ACC112 (cell line): ENCODE results near the gene FRMD4B.

Source experiments
- H2AFZ ChIP-seq: fragments of 200-600 bp; sonication (generic); one replicate; pipeline ENCODE4 v1.6.0; 2017; ENCODE audit warnings: antibody characterized with exemption, low read length; ENCODE audit not compliant: unreplicated experiment
- H3K27ac ChIP-seq: fragments of 200-600 bp; sonication (generic); 2 replicates; pipeline ENCODE4 v1.5.1; 2014; ENCODE audit warnings: low read depth, mild to moderate bottlenecking, antibody characterized with exemption, low read length, moderate library complexity
- H3K27me3 ChIP-seq: fragments of 200-600 bp; sonication (generic); 2 replicates; pipeline ENCODE4 v1.6.1; 2014; ENCODE audit warnings: mild to moderate bottlenecking, antibody characterized with exemption, low read length, moderate library complexity, mixed read lengths; ENCODE audit not compliant: insufficient read depth
- H3K36me3 ChIP-seq: fragments of 200-600 bp; sonication (generic); 2 replicates; pipeline ENCODE4 v1.6.1; 2016; ENCODE audit warnings: mild to moderate bottlenecking, antibody characterized with exemption, low read length, moderate library complexity, mixed read lengths; ENCODE audit not compliant: insufficient read depth
- H3K4me1 ChIP-seq: fragments of 200-600 bp; sonication (generic); one replicate; pipeline ENCODE4 v1.6.1; 2016; ENCODE audit warnings: low read length, mixed read lengths; ENCODE audit not compliant: insufficient read depth, unreplicated experiment, control insufficient read depth
- H3K4me3 ChIP-seq: fragments of 200-600 bp; sonication (generic); 2 replicates; pipeline ENCODE4 v1.5.1; 2014; ENCODE audit warnings: mild to moderate bottlenecking, low read depth, low read length
- H3K79me2 ChIP-seq: fragments of 200-600 bp; sonication (generic); one replicate; pipeline ENCODE4 v1.6.0; 2016; ENCODE audit warnings: low read length; ENCODE audit not compliant: control insufficient read depth, unreplicated experiment, insufficient read depth

FRMD4B gene

DNA sequence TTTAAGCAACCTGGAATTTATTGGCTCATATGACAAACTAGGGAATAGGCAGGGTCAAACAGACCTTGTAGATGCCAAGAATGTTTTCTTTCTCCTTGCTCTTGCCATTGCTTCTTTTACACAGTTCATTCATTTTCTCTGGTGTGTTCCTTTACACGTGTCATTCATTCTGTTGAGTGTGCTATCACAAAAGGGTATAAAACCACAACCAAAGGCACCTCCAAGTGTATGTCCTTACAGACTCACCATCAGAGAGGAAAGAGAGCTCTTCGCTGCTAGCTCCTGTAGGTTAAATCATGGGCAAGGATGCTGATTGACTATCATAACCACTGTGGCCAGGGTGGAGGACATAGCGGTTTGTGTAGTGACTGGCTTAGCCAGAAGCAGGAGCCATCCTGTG lies 19.2 kb upstream of the FRMD4B start:
- no peaks in the 10 kb centered on the region for H3K79me2 ChIP-seq
- H2AFZ ChIP-seq = no peak overlapping the region
- H3K4me1 ChIP-seq = peaks cover 2% of the 10 kb centered on the region
- H3K27me3 ChIP-seq = 0 out of 2 replicates have a peak, but pooled peaks cover 4% of the 10 kb centered on the region
- no peaks in the 10 kb centered on the region for H3K36me3 ChIP-seq
- H3K4me3 ChIP-seq = no peak overlapping the region
- H3K27ac ChIP-seq = no peak overlapping the region

DNA sequence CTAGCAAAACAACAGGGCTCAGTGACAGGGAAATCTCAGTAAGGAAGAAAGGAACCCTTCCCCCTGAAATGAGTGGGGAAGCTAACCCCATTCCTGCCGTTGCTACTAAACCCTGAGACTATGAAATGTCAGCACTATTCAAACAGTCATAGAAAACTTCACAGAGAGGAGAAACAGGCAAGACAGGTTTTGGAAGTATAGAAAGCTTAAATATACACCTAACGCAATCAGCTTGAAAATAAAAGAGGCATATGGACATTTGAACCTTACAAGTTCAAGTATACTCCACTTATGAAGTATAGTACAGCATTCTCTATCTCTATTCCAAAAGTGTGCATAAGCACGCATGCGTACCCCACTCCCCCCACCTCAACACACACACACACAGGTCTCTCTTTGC lies 17.6 kb upstream of the FRMD4B start:
- H2AFZ ChIP-seq = no peak overlapping the region
- H3K4me3 ChIP-seq = no peak overlapping the region
- no peaks in the 10 kb centered on the region for H3K79me2 ChIP-seq
- no peaks in the 10 kb centered on the region for H3K36me3 ChIP-seq
- no peak overlapping the region for H3K27ac ChIP-seq
- H3K4me1 ChIP-seq = no peaks in the 10 kb centered on the region
- H3K27me3 ChIP-seq = peaks cover 15% of the 10 kb centered on the region; the same call in 1 of the 2 replicates

DNA sequence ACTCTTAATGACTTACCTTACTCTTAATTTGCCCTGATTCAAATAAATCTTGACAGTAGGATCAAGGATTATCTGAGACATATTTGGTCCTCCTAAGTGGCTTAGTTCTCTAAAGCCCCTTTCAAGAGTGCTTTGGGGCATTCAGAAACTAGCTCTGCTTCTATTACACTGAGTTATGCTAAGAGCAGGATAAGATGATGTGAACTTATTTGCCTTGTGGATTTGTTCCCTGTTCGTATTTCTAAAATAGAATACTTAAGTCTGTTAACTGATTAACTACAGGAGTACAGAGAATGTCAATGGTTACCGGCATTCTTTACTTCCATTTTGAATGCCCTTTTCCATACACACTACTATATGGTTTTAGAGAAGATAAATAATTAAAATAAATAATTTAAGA lies 14.8 kb upstream of the FRMD4B start:
- no peaks in the 10 kb centered on the region for H3K4me1 ChIP-seq
- H3K36me3 ChIP-seq = no peaks in the 10 kb centered on the region
- H3K79me2 ChIP-seq = no peaks in the 10 kb centered on the region
- H3K27me3 ChIP-seq = peaks cover 37% of the 10 kb centered on the region
- no peak overlapping the region for H2AFZ ChIP-seq
- H3K27ac ChIP-seq = no peak overlapping the region
- H3K4me3 ChIP-seq = no peak overlapping the region

DNA sequence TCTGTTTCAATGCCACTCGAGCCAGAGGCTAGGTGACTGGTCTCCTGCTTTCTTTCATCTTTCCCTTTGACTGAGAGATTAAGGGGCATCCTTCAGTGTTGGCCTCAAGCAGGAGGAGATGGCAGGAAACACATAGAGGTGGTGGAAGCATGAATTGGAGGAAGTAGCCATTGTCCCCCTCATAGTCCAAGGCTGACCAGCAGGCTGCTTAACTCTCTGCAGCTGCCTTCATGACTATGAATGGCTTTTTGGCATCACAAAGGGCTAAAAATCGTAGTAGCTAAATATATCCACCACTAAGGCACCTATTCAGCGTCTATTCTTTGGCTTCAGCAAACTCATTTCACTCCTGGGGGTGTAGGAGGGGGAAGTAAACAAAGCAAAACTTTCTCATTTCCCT lies 7.0 kb upstream of the FRMD4B start:
- Histone ChIP-seq H3K4me1 (no peaks in the 10 kb centered on the region), H2AFZ (no peak overlapping the region), H3K27ac (no peak overlapping the region), H3K4me3 (no peak overlapping the region), H3K27me3 (peaks cover 49% of the 10 kb centered on the region), H3K79me2 (no peaks in the 10 kb centered on the region), H3K36me3 (no peaks in the 10 kb centered on the region)

DNA sequence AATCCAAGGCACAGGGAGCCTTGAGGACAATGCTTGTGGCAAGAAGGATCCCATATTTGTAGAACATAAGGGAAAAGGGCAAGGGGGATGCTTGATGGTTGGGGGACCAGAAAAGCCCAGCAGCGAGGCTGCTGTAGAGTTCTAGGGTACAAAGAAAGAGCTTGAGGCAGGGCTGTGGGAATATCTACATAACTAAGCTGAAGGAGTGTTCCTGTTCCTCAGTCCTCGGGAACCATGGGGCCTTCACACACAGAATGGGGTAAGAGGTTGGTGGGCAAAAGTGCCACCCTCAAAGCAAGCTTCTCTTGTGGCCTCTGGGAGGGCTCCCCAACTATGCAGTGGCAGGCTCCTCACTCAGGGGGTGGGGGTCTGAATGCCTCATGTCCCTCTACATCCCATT lies 6.5 kb upstream of the FRMD4B start:
- Histone ChIP-seq H3K36me3 (no peaks in the 10 kb centered on the region), H3K27ac (no peak overlapping the region), H3K4me1 (no peaks in the 10 kb centered on the region)

DNA sequence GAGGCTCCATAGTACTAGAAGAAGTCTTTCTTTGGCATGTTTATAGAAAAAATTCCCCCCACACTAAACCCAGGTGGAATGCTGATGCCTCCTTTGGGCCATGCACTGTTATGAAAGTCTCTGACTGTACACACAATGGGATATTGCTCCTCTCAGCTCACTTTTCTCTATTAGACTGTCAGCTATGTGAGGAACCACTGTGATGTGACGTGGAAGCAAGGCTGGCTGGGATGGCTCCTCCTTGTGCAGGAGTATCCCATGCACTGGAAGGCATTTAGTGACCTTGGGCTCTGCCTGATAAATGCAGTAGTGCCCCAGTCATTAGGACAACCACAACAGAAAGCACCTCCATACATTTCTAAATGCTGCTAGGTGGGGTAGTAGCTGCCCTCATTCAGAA lies 5.7 kb upstream of the FRMD4B start:
- peaks cover 48% of the 10 kb centered on the region; the same call in 1 of the 2 replicates for H3K27me3 ChIP-seq
- H3K27ac ChIP-seq = no peak overlapping the region
- H3K4me1 ChIP-seq = no peaks in the 10 kb centered on the region
- no peaks in the 10 kb centered on the region for H3K36me3 ChIP-seq
- no peak overlapping the region for H3K4me3 ChIP-seq
- no peak overlapping the region for H2AFZ ChIP-seq
- H3K79me2 ChIP-seq = no peaks in the 10 kb centered on the region

More for the DNA sequence above, 6.5 kb upstream of the FRMD4B start:
- H2AFZ ChIP-seq = no peak overlapping the region
- H3K27me3 ChIP-seq = peaks cover 49% of the 10 kb centered on the region; the same call in 1 of the 2 replicates
- H3K79me2 ChIP-seq = no peaks in the 10 kb centered on the region
- no peak overlapping the region for H3K4me3 ChIP-seq

DNA sequence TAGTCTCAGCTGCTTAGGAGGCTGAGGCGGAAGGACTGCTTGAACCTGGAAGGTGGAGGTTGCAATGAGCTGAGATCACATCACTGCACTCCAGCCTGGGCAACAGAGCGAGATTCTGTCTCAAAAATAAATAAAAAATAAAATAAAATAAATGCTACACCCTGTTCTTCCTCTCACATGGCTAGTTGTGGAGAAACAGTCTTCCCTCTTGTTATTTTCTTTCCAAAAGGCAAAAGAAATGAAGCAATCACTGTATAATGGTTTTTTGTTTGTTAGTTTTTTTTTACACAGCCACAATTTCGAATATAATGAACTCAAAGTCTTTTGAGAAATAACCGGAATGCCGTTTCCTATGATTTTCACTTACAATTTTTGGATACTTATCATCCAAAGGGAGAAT lies 4.9 kb upstream of the FRMD4B start:
- Histone ChIP-seq H2AFZ (no peak overlapping the region), H3K4me1 (no peaks in the 10 kb centered on the region), H3K36me3 (no peaks in the 10 kb centered on the region), H3K4me3 (no peak overlapping the region), H3K79me2 (no peaks in the 10 kb centered on the region), H3K27ac (no peak overlapping the region), H3K27me3 (peaks cover 53% of the 10 kb centered on the region; the same call in 1 of the 2 replicates)

DNA sequence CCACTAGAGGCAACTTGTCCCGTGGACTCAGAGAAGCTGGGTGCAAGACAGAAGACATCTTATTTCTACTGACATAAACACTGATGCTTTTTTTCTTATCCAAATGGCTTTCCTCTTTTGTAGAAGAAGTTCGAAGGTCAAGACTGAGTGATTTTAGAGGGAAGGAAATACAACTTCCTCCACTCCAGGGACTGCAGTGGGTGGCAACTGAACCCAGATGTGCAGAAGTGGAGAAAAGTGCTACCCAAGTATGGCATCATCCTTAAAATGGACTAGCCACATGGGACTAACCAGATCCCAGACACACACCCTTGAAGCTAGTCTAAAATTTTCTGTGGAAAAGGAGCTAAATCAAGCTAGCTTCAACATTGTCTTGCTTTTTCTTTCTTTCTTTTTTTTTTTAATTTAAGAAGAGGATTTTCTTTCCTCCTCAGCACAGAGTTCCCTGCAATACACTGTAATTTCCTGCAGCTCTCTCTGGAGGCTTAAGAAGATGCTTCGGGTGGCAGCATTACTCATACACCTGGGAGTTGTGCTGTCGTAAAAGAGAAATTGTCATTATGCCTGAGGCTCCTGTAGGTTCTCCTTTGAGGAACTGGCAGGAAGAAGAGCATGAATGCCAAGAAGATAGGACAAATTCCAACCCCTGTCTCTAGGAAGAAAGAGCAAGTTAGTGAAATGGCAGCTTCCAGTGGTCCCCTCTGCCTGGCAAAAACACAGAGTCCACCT lies 3.8 kb upstream of the FRMD4B start:
- peaks cover 57% of the 10 kb centered on the region for H3K27me3 ChIP-seq
- H3K4me3 ChIP-seq = no peak overlapping the region
- H3K4me1 ChIP-seq = no peaks in the 10 kb centered on the region
- H3K79me2 ChIP-seq = no peaks in the 10 kb centered on the region
- no peak overlapping the region for H3K27ac ChIP-seq
- no peak overlapping the region for H2AFZ ChIP-seq
- no peaks in the 10 kb centered on the region for H3K36me3 ChIP-seq

DNA sequence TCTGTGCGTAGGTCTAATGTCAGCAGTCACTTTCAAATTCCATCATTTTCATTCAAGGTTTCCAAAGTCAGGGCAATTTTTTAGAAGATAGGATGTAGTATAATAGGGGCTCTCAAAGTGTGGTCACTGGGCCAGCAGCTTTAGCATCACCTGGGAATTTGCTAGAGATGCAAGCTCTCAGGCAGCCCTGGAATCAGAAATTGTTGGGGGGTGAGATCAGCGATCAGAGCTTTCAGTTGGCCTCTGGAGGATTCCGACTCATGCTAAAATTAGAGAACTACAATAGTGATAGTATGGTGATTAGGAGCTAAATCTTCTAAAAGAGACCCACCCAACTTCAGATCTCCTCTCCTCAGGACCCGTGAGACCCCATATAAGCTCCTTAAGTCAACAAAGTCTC lies 2.4 kb upstream of the FRMD4B start:
- H3K4me3 ChIP-seq = no peak overlapping the region
- H3K4me1 ChIP-seq = no peaks in the 10 kb centered on the region
- H3K36me3 ChIP-seq = no peaks in the 10 kb centered on the region
- no peak overlapping the region for H2AFZ ChIP-seq
- no peaks in the 10 kb centered on the region for H3K79me2 ChIP-seq
- H3K27me3 ChIP-seq = peaks cover 71% of the 10 kb centered on the region
- no peak overlapping the region for H3K27ac ChIP-seq

DNA sequence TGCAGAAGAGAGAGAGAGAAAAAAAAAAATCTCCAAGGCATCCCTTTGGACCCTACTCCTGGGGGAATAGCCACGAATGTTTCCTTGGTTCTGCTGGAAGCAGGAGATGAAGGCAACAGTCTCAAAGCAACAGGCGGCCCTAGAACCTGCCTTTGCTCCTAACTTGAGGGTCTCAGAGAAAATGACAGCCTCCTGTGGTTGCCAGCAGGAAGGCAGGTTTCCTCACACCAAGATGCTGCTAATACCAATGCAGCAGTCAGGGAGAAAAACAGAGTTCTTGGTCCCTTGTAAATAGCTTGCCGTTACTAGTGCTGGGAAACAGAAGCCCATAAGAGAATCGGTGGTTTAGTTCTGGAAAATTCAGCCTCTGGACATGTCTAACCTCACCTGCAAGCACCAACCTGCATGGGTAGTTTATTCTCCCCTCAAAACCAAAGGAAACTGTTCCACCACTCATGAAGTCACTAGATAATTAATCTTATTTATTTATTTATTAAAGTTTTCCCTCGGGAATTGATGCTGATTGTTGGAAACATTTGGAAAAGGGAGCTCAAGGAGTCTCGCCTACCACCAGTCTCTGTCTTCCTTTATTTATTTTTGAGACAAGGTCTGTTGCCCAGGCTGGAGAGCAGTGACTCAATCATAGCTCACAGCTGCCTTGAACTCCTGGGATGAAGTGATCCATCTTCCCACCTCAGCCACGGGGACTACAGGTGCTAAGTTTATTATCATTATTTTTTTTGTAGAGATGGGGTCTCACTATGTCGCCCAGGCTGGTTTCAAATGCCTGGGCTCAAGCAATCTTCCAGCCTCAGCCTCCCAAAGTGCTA lies 883 bp upstream of the FRMD4B start:
- H3K36me3 ChIP-seq = no peaks in the 10 kb centered on the region
- no peak overlapping the region for H2AFZ ChIP-seq
- no peak overlapping the region for H3K27ac ChIP-seq
- H3K4me1 ChIP-seq = no peaks in the 10 kb centered on the region
- peak overlapping the region; percentile 70 for H3K4me3 ChIP-seq
- no peaks in the 10 kb centered on the region for H3K79me2 ChIP-seq
- H3K27me3 ChIP-seq = peaks cover 74% of the 10 kb centered on the region
